ENCODE measurements around the gene NR4A3.

DNA sequence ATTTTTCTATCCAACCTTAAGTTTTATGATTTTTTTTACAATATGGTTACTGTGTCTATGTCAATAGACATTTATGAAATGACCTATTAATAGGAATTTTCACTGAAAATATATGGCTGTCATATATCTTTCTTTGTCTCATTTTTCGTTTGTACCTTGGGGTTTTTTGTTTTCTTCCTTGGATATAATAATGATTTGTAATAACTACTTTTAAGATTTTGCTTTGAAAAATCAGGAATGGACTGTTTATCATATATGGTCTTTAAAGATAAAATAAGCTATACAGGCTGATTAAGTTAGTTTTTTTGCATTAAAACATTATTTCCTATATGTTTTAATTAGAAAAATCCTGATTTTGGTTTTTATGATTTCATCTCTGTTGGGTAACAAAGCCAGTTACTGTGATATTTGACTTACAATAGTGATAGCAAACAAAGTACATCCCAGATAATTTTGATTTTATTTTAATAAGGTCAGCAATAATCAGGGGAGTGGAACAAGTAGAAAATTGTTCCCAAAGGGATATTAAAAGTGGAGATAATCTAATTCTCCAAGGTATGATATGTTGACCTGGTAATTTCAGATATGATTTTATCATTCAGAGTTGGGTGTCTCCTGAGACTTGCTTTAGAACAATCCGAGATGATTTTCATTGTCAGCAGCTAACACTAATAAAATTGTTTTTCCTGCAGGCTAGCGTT is 10.3 kb downstream of the NR4A3 start:
- TF ChIP-seq, protein P1, sequence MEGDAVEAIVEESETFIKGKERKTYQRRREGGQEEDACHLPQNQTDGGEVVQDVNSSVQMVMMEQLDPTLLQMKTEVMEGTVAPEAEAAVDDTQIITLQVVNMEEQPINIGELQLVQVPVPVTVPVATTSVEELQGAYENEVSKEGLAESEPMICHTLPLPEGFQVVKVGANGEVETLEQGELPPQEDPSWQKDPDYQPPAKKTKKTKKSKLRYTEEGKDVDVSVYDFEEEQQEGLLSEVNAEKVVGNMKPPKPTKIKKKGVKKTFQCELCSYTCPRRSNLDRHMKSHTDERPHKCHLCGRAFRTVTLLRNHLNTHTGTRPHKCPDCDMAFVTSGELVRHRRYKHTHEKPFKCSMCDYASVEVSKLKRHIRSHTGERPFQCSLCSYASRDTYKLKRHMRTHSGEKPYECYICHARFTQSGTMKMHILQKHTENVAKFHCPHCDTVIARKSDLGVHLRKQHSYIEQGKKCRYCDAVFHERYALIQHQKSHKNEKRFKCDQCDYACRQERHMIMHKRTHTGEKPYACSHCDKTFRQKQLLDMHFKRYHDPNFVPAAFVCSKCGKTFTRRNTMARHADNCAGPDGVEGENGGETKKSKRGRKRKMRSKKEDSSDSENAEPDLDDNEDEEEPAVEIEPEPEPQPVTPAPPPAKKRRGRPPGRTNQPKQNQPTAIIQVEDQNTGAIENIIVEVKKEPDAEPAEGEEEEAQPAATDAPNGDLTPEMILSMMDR (IDR thresholded peaks at IDR 0.05; ENCODE audit: low read length): no peak
- no peak for TF ChIP-seq EZH2 (optimal IDR thresholded peaks at IDR 0.05; ENCODE audit: low read depth, low read length)
